HG02759 (cell line): ENCODE results near the gene SMOC2.

Experiments
- ATAC-seq: cut with Tn5 transposase; IDR thresholded peaks from one replicate; pipeline ENCODE4 v1.9.1; 2021; ENCODE audit warnings: mild to moderate bottlenecking, moderate library complexity; ENCODE audit not compliant: unreplicated experiment

SMOC2 gene

GRCh38 chr6:168515376-168515775, 74.4 kb downstream of the SMOC2 start:
- ATAC-seq = no peak

DNA sequence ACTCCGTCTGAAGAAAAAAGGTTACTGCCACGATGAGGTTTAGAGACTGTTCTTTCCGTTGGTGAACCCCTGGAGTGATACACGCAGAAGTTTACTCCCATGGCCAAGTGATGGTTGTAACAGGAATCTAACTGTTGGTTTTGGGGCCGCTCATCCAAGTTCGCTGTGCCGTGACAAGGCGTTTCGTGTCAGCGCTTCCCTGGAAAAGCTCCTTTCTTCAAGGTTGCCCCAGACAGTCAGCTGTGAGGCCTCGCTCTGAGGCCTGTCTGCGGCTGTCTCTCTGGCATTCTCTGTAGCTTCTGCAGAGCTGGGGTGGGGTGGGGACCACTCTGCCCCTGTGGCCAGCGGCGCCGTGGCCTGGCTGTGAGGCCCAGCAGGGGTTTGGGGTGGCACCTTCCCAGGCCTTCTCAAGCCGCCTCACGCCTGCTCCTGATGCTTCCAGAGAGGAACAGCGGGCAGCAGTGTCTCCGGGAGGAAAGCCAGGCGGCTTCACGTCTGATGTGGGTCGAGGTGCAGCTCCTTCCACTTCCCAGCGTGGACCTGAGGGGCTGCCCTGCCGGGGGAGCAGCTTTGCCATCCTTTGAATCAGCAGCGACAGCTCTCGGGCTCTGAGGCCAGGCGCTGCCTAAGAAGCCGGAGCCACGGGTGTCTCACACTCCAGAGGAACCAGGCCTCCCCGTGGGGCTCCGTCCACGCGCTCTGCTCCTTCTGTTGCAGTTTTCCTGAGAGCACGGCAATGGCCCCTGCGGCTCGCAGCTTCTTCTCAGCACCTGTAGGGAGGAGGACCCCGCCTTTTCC, 76.2 kb downstream of the SMOC2 start:
- no peak for ATAC-seq

DNA sequence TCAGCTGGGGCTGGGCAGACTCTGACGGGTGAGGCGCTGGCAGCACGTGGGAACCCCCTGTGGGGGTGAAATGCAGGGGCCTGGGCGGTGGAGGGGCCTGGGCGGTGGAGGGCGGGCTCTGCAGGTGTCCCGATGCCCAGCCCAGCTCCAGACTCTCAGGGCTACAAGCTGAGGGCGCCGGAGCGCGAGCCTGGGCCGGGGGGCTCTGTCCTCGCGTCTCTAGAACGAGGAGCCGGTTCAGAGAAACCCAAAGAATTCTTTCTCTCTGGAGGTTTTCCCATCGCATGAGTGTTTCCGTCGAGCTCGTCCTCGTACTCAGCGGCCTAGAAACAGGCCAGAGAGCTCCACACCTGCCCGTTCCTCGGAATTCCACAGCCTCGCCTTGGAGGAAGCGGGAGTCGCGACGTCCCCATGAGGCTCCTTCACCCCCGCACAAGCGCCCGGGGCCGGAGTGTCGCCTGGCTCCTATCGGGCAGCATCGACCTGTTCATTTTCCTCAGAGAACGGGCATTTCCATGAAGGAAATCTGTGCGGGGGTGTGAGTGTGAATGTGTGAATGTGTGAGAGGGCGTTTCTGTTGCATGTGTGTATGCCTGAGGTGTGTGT, 76.9 kb downstream of the SMOC2 start:
- ATAC-seq = no peak

DNA sequence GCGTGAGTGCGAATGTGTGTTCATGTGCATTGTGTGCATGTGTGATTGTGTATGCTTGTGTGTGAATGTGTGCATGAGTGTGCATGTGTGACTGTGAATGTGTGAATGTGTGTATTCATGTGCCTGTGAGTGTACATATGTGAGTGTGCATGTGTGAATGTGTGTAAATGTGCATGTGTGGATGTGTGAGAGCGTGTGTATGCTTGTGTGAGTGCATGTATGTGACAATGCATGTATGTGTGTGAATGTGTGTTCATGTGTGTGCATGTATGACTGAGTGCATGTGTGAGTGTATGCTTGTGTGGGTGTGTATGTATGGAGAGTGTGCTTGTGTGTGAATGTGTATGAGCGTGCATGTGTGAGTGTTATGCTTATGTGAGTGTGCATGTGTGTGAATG, 77.4 kb downstream of the SMOC2 start:
- no peak for ATAC-seq

DNA sequence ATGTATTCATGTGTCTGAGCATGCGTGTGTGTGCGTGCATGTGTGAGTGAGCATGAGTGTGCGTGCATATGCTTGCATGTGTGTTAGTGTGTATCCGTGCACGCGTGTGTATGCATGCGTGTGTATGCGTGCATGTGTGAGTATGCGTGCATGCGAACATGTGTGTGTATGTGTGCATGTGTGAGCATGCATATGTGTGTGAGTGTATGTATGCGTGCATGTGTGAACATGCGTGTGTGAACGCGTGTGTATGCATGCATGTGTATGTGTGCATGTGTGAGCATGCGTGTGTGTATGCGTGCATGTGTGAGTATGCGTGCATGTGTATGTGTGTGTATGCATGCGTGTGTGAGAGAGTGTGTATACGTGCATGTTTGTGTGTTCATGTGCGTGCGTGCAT, 77.9 kb downstream of the SMOC2 start:
- ATAC-seq = no peak

- ATAC-seq = no peak
These were observed 79.2 kb downstream of the SMOC2 start for GRCh38 chr6:168520233-168520632.

- ATAC-seq = no peak
These were observed 83.6 kb downstream of the SMOC2 start for GRCh38 chr6:168524571-168525001.

DNA sequence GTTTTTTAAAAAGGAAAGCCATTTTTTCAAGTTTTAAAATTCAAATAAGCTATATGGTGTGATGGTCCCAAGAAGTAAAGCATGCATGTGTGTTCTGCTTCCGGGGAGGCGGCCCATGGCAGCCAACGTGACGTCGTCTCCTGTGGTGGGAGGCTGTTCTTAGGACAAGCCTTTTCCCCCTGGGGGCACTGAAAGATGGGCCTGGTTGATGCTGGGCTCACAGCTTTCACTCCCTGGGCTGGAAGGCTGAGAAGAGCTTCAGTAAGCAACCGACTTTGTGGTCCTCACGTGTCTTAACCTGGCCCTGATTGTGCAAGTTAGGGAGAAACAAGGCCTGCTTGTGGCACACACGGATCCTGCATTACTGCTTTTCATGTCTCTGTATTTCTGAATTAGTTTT, 84.1 kb downstream of the SMOC2 start:
- no peak for ATAC-seq

GRCh38 chr6:168525926-168526630, 85.1 kb downstream of the SMOC2 start:
- ATAC-seq = no peak

DNA sequence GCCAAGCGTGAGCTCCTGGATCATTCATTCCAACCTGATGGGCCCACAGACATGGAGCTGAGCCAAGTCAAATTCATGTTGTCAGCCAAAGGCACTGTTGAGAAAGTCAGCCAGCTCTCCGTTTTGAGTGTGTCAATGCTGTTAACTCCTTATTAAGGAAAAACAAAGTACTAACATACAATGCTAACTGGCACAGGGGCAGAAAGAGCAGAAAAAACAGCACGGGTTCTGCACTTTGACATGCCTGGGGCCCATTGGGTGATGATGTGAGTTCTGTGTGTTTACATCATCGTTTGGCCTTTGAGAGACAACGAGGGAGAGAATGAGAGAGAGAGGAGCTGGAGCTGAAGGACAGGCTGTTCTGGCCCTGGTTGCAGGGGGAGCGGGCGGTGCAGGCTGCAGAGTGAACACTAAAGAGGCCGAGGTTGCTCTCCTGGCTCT, 85.9 kb downstream of the SMOC2 start:
- ATAC-seq = no peak

DNA sequence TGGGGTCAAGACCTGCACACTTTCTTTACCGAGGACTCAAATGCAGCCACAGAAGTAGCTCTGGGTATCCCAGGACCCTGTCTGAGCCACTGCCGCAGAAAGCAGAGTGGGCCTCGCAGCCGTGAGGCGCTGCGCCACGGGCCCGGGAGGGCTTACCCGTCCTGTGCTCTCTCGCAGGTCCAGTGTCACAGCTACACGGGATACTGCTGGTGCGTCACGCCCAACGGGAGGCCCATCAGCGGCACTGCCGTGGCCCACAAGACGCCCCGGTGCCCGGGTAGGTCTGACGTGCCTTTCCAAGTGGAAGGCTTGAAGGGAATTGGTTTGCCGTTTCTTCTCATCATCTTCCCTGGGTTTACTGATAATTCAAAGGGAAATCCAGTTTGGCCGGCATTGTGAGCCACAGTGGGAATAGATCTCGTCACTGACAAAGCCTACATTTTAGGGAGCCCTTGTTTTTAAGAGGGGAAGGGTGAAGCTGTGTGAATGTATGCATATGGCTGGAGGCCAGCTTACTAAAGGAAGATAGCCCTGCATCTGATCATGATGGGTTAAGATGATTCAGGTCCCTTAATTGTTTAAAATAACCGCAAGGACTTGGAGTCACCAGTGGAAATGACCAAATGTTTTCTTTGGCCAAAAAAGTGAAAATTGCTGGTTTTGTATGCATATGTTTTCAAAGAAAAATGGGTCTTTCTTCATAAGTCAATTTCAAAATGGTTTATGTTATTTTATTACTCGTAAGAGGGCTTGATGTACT, 86.6 kb downstream of the SMOC2 start:
- ATAC-seq = no peak

DNA sequence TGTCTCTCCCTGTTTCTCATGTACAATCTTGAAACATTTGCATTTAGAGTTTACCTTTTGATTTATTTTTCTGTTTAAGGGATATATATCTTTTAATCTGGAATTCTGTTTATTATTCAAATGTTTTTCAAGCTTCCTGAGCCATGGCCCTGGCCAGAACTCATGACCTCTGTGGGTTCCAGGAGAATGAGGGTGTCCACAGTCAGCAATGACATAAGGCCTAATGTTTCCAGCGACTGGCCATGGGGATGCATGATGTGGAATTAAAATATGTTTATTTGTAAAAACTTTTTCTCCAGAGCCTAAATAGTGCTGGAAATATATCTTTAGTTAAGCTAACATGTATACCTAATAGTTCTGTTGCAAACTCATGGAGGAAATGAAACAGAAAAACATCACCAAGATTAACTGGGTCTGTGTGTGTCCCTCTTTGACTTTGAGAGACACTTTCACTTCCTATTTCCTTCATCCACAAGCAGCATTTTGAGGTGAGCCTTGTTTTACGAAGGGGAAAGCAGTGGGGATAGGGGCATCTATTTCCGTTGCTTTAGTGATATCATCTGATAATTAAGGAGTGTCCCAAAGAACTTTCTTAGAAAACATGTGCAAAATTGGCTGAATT, 87.6 kb downstream of the SMOC2 start:
- no peak for ATAC-seq

DNA sequence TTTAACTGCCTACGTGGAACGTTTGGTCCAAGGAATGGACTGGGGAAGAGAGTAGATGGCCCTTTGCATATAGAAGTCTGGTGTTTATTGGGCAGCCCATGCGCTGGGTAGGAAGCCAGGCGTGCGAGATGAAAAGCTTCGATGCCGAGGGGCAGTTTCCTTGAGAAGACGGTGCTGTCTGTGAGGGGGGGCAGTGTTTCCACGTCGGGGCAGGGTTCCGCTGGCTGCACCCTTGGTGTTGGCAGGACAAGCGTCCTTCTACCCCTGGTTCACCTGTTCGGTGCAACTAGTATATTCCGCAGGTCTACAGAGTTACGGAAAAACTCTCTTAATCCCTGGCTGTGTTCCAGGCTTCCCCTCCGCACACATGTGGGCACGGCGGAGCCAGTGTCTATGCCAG, 88.2 kb downstream of the SMOC2 start:
- no peak for ATAC-seq

GRCh38 chr6:168530653-168531071, 89.7 kb downstream of the SMOC2 start:
- ATAC-seq = no peak

- ATAC-seq = no peak
These were observed 91.1 kb downstream of the SMOC2 start for GRCh38 chr6:168532070-168532469.

DNA sequence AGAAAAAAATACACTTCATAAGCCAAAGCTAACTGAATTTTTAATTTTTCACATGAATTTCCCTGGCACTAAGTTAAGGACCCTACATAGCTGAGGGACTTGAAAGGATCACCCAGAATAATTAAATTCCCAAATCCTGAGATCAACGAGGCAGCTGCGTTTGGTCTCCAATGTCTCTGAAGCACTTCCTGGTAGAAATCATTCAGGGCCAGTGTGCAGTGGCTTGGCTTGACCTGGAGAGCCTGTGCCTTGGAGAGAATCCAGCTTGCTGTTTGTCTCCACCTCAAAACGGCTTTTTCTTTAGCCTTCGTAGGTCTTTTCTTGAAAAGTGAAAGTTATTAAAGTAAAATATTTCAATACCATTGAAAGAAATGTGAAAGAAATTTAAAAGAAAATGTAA, 92.4 kb downstream of the SMOC2 start:
- no peak for ATAC-seq

DNA sequence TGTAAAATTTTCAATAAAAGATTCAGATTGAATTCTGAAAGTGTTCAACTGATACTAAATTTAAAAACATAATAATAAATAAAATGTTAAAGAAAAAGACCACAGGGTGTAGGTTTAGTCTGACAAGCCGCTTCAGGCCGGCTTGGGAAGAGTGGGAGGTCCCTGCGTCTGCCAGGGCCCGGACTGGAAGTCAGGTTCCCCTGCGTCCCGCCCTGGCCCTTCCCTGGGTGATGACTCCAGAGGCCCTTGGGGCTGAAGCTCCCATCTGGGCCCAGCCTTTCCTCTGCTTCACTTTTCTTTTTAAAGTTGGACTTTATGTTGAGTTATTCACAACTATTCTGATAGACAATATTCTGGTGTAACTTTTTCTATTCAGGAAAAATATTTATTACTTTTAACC, 93.3 kb downstream of the SMOC2 start:
- ATAC-seq = no peak

GRCh38 chr6:168535711-168536110, 94.7 kb downstream of the SMOC2 start:
- no peak for ATAC-seq

DNA sequence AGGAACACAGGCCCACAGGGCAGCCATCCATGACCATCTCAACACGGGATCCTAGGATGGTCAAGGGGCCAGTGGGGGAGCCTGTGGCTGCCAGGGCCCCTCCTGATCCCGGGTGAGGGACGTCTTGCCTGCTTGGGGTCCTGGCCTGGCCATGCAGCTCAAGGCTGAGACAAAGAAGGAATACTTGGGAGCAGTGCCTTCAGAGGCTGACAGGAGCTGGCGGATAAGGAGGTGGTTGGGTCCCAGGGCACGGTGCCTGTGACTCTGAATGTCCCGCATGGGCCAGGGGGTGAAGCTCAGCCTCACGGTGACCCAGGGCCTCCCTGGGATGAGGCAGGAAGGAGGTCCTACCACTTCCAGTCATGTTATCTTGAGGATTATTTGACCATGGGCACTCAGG, 95.2 kb downstream of the SMOC2 start:
- ATAC-seq = no peak

GRCh38 chr6:168536665-168537539, 95.9 kb downstream of the SMOC2 start:
- no peak for ATAC-seq
